Measurements from ENCODE around the gene NPR2. TPM values are rescaled to one million over a fixed set of nuclear protein-coding genes. Genes with fewer than 3 reads are reported as not detected.

Gene NPR2
- total RNA-seq, 1 experiment from 2014 or later: 10.1 TPM

- H3K4me1 Mint-ChIP-seq: peaks cover 27% of the 10 kb centered on the region
- ChIA-PET CTCF (interaction anchor here (0.7 to 4.1 kb wide), 21 partner anchors 8 to 197 kb away, joined by 3 to 27 read pairs (median 5); partner anchors contain the start of genes ARHGEF39, CREB3, HINT2 and TLN1), POLR2A (interaction anchor here (1.0 to 2.1 kb wide), 4 partner anchors 17 to 65 kb away, joined by 3 to 13 read pairs (median 4); partner anchors contain the start of genes CREB3 and TLN1)
- peak within 1 kb of the TSS; percentile 92 for H3K4me3 Mint-ChIP-seq
- H3K36me3 Mint-ChIP-seq: peaks cover 40% of the 10 kb centered on the region
- ATAC-seq: peak; percentile 84
- DNase-seq (ENCODE audit: low spot score): peak; percentile 83
- H3K9me3 Mint-ChIP-seq: no peaks in the 10 kb centered on the region
- peak within 1 kb of the TSS; percentile 74 for H3K27ac Mint-ChIP-seq
- no peaks in the 10 kb centered on the region for H3K27me3 Mint-ChIP-seq (ENCODE audit: low read depth)
- TF ChIP-seq ARID4B (CRISPR knock-in tag; IDR thresholded peaks at IDR 0.05; ENCODE audit: borderline replicate concordance) (peak; percentile 70; the same call in 1 of the 2 replicates), TCF7 (CRISPR knock-in tag; IDR thresholded peaks at IDR 0.05; ENCODE audit: low read depth) (no peak), KAT7 (CRISPR knock-in tag; IDR thresholded peaks at IDR 0.05; ENCODE audit: borderline replicate concordance) (peak; percentile 51; the same call in 1 of the 2 replicates), GABPB1 (CRISPR knock-in tag; IDR thresholded peaks at IDR 0.05) (peak; percentile 51; the same call in 1 of the 2 replicates), FOXK1 (CRISPR knock-in tag; IDR thresholded peaks at IDR 0.05) (peak; percentile 52; the same call in 1 of the 2 replicates), ERG (CRISPR knock-in tag; IDR thresholded peaks at IDR 0.05) (no peak), ESRRA (CRISPR knock-in tag; IDR thresholded peaks at IDR 0.05; ENCODE audit: borderline replicate concordance) (peak; percentile 73; the same call in 1 of the 2 replicates), TEAD1 (CRISPR knock-in tag; IDR thresholded peaks at IDR 0.05) (no peak), ZNF512 (CRISPR knock-in tag; IDR thresholded peaks at IDR 0.05; ENCODE audit: borderline replicate concordance) (no peak), RELA (CRISPR knock-in tag; IDR thresholded peaks at IDR 0.05; ENCODE audit: borderline replicate concordance) (0 out of 2 replicates have a peak, but pooled peaks have one; percentile 71), SOX15 (CRISPR knock-in tag; IDR thresholded peaks at IDR 0.05) (no peak), PREB (CRISPR knock-in tag; IDR thresholded peaks at IDR 0.05; ENCODE audit: borderline replicate concordance) (no peak), CREB1 (CRISPR knock-in tag; IDR thresholded peaks at IDR 0.05) (no peak), ETV6 (CRISPR knock-in tag; IDR thresholded peaks at IDR 0.05) (peak; percentile 37; the same call in 1 of the 2 replicates), FOXP4 (CRISPR knock-in tag; IDR thresholded peaks at IDR 0.05) (no peak), FOXJ3 (CRISPR knock-in tag; IDR thresholded peaks at IDR 0.05; ENCODE audit: borderline replicate concordance) (no peak), CDX4 (CRISPR knock-in tag; IDR thresholded peaks at IDR 0.05; ENCODE audit: borderline replicate concordance) (no peak), ELF4 (CRISPR knock-in tag; IDR thresholded peaks at IDR 0.05; ENCODE audit: low read depth) (0 out of 2 replicates have a peak, but pooled peaks have one; percentile 8), ZNF219 (CRISPR knock-in tag; IDR thresholded peaks at IDR 0.05; ENCODE audit: borderline replicate concordance) (no peak), TP53 (CRISPR knock-in tag; IDR thresholded peaks at IDR 0.05) (no peak), CREM (CRISPR knock-in tag; IDR thresholded peaks at IDR 0.05) (no peak), PRRX2 (CRISPR knock-in tag; IDR thresholded peaks at IDR 0.05) (no peak), SMAD3 (CRISPR knock-in tag; IDR thresholded peaks at IDR 0.05; ENCODE audit: borderline replicate concordance) (no peak)
Observed at GRCh38 chr9:35748858-35749514, 42.4 kb upstream of the NPR2 start, which contains the start of the genes GBA2 and RGP1. Gene GBA2 (minus strand): TSS chr9:35749228. CDS start chr9:35748704, 524 bp downstream. Gene RGP1 (plus strand): TSS chr9:35749287. CDS start chr9:35749756, 469 bp downstream.

Data from WTC11 (cell line).